NCI-H226 (cell line): ENCODE measurements around the gene CYTH1.
A peak's percentile ranks its signal among the peaks of the same experiment; 100 is the strongest.

Source experiments
- DNase-seq: peaks from one replicate; pipeline ENCODE4 v3.0.0-alpha.2; 2015

Gene CYTH1

DNA sequence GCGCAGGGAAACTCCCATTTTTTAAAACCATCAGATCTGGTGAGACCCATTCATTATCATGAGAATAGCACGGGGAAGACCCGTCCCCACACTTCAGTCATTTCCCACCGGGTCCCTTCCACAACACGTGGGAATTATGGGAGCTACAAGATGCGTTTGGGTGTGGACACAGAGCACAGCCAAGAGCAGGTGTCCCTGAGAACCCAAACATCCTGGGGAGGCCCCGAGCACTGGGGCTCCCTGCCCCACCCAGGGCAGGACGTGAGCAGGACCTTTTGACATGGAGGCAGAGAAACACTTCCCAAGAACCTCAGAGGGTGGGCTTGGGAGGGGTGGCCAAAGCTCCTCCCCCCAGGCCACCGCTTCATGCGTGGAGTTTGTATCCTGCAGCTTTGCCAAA, 115.0 kb downstream of the CYTH1 start:
- DNase-seq, result no peak

DNA sequence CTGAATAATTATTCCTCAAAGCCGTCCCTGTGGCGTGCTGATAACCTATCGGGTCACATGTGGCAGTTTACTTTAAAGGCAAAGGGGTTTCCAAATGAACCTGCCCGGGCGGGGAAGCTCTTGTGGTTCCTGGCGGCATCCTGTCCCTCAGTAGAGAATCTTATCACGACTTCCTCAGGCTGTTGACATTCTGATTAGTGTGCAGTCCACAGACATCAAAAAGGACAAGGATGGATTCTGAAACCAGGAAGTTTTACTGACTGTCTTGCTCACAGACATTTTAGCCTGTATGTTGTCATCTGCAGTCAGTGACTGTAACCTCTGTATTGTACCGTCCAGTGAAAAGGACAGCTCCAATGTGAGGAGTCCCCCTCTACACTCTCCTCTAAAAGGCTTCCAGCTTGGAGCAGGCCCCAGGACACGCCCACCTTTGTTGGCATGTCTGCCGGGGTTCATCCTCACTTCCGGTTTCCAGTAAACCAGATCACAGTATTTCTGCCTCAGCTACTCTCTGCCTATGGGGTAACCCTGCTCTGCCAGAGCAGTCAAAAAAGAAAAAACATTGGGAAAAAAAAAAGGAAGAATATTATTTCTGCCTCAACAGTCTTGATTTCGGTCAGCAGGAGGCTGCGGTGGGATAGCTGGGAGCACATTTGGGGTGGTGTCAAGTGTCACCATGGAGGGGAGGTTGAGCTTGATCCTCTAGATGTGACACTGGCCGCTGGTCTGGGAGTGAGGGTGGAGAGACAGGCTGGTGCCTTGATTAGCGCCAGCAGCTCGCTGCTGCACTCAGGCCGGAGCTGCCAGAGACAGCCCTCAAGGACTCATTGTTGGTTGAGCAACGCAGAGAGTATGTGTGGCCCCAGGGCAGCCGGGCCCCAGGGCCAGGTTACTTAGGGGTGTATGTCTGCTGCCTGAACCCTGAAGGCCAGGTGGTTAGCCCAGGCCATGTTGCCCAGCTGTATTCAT, 115.8 kb downstream of the CYTH1 start:
- no peak for DNase-seq

DNA sequence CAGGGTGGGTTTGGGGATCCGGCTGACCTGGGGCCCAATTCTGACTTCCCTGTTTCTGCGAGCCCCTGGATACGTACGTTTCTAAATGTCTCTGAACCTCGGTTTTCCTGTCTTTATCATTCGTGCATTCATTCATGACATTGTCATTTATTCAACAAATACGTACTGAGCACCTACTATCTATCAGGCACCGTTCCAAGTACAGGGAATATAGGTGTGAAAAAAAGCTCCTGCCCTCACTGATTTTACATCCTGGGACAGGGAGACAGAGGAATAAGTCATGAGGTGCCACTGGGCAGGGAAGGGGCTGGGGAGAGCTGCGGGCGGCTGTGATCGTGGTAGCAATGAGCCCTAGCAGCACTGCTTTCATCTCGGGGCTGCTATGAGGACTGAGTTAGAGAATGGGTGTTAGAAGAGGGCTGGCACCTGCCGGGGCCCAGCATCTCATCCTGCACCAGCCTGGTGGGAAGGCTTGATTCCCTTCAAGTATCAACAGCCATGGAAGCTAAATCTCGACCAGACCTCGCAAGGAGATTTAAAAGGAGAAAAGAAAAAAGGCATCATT, 116.6 kb downstream of the CYTH1 start:
- no peak for DNase-seq

DNA sequence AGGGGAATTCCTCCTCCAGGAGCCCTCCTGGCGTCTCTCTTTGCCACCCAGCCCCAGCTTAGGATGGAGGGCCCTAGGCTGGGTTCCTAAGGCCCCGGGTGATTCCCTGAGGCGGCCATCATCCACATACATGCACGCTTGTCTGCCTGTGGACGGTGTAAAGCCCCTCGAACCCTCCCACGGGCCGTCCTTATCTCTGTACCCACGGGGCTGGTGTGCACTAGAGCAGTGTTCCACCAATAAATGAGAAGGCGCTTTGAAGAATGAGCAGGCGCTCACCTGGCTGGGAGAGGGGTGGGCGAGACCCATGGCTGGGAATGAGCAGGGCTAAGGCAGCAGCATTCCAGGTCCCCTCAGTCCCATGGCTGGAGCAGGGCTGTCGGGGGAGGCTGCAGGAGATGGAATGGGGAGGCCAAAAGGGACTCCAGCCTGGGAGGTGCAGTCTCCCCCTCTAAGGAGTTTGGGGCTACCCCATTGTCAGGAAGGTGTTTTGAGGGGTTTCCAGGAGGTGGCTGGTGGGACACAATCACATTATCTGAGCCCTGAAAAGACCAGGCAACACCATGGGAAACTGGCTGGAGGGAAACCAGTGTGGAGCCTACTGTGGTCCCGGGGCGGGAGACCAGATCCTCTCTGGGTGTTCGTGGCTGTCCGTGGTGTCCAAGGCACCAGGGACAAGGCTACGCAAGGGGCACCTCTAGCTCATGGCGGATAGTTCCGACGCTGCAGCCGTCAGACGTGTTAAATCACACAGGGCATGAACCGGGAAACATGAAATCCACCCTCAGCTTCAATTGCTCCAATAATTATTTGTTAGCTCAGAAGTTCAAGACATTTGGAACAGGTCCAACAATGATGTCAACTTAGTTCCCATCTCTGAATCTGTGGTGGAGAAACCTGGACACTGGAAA, 117.3 kb downstream of the CYTH1 start:
- DNase-seq, result no peak

DNA sequence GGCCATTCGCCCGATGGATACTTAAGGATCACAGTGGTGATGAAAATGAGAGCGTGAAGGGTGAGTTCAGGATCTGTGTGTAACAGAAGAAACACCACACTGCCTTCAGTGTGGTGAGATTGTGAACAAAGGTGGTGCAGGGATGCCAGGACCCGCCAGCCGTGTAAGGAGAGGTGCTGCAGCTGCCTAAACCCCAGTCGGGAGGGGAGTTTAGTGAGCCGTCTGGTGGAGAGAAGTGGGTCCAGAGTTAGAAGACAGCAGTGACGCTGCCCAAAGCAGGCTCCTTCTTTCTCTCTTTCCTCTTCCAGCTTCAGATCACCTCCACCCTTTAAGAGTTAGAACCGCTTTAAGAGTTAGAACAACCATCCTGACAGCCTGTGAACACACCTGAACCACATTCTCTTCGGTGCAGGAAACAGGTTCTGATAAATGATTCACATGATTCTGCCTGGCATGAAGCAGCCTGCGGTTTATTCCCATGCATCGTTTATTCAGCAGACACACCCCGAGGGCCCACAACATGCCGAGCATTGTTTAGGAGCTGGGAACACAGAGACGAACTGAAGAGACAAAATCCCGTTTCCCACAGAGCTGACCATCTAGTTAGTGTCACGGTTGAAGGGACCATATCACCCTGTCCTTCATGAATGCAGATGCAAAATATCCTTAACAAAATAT, 120.8 kb downstream of the CYTH1 start:
- peak; percentile 58 for DNase-seq

DNA sequence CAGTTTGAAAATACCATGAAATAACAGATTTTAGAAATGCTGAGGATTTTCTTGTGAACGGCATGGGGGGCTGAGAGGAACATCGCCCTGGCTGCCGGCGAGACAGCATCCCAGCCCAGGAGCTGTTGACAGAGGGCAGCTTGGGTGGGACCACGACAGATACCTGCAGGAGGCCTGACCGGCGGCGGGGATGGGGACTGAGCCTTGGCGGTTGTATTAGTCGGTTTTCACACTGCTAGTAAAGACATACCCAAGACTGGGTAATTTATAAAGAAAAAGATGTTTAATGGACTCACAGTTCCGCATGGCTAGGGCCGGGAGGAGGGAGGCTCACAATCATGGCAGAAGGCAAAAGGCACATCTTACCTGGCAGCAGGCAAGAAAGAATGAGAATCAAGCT, 122.5 kb downstream of the CYTH1 start:
- no peak for DNase-seq

DNA sequence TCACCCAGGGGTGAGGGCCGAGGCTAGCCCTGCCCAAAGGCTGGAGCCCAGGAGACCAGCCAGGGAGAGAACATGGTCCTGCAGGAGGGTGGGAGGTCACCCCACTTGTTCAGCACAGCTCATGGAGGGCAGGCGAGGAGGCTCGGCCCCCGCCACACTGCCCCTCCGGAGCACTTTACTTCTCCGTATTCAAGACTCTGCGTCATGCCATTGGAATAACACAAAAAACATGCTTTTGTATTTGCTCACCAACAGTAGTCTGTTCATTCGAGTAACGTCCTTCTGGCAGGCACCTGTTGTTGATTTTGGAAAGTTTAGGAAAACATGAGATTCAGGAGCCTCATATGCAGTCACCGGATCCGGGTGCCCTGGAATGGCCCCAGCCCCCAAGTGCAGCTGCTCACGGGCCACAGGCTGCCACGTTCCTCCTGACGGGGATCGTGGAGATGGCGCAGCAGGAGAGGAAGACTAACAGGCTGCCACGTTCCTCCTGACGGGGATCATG, 123.7 kb downstream of the CYTH1 start:
- DNase-seq, result no peak

DNA sequence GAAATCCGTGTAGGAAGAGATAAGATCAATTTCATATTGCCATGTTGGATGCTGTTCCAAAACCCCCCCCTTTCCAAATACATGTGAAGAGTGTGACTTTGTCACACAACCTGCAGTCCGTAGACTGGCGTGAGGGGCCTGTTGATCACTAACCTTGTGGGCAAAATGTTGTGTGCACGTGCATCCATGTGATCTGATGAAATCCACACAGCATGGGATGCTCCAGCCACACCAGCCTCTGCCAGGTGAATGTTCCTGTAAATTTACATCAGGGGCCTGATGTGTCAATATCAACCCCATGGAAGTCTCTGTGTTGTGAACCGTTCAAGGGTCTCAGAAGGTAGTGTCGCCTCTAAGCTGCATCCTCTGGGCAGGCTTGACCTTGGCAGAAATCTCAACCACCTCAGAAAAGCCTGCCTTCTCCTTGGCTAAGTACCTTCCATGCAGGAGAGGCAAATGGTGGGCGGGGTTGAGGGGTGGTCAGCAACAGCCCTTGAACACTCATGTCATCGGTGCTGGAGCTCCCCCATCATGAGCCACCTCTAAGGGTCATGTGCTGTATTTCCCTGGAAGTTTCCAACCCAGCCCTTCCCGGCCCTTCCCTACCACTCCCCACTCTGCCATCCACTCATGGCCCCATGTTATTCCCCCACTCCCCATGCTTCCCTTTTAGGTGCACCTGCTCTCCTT, 126.7 kb downstream of the CYTH1 start:
- no peak for DNase-seq

DNA sequence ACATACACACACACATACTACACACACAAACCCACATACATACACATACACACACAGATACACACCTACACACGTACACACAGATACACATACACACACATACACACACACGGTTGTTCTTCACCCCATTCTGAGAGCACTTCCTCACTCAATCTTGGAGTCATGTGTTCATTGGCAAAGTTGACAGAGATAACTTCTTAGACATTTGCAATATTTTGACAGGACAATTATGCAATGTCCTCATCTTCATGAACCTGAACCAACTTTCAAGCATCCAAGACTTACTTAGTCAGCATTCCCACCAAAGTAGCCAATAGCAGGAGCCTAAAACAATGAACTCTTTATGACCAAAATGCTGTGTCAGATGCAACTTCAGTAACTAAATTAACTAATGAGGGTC, 127.7 kb downstream of the CYTH1 start:
- DNase-seq, result no peak

DNA sequence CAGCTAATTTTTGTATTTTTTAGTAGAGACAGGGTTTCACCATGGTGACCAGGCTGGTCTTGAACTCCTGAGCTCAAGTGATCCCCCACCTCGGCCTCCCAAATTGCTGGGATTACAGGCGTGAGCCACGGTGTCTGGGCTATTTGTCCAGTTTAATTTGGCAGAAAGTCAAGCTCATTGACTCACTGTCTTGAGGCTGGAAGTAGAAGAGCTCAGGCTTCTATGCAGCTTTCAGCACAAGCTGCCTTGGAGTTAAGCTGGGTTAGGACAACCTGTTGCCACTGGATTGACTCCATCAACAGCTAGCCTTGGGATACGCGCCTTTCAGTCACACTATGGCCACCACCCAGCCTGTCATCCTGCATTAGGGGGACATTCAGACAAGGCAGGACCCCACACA, 128.7 kb downstream of the CYTH1 start:
- peak; percentile 16 for DNase-seq

DNA sequence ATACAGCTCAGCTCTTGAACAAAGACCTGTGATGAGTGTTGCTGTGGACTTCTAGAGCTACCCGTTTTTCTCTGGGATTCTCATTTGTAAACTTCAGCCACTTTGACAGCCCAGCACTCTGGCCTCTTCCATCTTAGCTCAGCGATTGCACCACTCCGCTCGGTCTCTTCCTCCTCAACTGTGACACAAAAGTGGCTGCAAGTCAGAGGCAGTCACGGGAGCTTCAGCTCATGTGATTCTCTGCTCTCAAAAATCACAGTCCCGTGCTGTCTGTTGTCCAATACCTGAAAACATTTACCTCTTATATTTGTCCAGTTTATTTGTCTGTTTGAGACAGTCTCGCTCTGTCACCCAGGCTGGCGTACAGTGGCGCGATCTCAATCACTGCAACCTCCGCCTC, 129.2 kb downstream of the CYTH1 start:
- DNase-seq, result no peak

DNA sequence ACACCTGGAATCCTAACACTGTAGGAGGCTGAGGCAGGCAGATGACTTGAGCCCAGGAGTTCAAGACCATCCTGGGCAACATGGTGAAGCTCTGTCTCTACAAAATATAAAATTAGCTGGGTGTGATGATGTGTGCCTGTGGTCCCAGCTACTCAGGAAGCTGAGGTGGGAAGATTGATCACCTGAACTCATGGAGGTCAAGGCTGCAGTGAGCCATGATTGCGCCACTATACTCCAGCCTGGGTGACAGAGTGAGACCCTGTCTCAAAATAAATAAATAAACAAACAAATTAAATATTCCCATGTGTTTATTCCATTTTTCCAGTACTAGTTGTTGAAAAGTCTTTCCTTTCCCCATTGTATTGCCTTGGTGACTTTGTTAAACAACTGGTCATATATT, 130.0 kb downstream of the CYTH1 start:
- no peak for DNase-seq

DNA sequence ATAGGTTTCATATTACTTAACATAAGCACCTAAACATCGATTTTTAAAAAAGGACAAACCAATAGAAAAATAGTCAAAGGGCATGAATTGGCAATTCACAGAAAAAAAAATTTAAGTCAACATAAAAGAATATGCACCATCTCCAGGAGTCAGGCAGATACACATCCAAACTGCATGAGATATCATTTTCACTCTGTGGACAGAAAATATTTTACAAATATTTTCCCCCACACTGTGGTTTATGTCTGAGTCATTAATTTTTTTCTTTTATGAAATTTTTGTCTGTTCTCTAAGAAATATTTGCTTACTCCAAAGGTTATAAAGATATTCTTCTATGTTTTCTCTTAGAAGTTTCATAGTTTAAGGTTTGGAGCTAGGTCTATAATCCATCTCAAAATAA, 130.5 kb downstream of the CYTH1 start:
- DNase-seq, result peak; percentile 9

DNA sequence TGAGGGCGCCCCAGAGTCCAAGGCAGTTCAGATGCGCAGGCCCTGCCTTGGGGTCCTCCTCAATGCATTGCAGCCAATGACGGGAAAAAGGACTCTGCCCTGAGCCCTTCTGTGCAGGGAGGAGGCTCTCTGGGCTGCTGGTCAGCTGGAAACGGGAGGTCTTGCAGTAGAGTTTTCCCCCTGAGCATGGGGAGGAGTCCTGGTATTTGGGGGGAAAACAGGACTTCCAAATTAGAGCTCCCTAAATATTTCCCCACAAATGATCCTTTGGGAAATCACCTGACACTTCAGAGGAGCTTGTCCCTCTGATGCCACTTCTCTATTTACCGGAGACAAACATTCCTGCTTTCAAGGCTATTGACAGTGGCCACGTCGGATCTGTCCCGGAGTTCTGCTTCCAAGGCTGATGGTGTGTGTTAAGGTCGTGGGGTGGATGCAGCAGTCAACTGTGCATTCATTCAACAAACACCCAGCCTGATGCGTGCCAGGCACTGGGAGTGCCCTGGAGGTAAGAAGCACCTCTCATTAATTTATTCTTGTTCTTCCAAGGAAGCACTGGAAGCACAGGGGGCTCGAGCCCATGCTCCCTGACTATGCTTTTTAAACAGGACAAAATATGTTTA, 131.9 kb downstream of the CYTH1 start:
- no peak for DNase-seq

DNA sequence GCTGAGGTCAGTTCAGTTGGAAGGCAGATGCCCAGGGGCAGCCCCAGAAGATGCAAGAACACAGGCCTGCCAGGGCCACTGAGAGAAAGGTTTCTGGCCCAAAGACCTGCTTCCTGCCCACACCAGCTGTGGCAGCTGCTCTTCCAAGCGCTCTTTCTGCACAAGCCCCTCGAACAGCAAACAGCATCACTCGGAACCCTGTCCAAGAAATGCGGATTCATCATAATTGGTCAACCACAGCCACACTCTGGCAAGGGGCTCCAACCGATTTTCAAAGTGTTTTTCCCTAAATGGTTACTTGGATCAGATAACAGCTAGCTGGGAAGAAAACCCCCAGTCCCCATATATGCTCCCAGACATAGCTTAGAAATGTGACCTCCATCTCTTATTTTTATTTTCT, 133.8 kb downstream of the CYTH1 start:
- DNase-seq, result no peak

DNA sequence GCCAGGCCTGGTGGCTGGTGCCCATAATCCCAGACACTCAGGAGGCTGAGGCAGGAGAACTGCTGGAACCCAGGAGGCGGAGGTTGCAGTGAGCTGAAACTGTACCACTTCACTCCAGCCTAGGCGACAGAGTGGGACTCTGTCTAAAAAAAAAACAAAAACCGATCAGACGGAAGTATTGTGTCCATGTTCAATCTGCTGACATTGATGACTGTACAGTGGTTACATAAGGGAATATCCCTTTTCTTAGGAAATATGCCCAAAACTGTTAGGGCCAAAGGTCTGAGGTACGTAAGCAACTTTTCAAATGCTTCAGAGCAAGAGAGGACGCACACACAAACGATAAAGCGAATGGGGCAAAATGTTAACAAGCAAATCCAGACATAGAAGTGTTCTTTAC, 135.0 kb downstream of the CYTH1 start:
- DNase-seq, result no peak

DNA sequence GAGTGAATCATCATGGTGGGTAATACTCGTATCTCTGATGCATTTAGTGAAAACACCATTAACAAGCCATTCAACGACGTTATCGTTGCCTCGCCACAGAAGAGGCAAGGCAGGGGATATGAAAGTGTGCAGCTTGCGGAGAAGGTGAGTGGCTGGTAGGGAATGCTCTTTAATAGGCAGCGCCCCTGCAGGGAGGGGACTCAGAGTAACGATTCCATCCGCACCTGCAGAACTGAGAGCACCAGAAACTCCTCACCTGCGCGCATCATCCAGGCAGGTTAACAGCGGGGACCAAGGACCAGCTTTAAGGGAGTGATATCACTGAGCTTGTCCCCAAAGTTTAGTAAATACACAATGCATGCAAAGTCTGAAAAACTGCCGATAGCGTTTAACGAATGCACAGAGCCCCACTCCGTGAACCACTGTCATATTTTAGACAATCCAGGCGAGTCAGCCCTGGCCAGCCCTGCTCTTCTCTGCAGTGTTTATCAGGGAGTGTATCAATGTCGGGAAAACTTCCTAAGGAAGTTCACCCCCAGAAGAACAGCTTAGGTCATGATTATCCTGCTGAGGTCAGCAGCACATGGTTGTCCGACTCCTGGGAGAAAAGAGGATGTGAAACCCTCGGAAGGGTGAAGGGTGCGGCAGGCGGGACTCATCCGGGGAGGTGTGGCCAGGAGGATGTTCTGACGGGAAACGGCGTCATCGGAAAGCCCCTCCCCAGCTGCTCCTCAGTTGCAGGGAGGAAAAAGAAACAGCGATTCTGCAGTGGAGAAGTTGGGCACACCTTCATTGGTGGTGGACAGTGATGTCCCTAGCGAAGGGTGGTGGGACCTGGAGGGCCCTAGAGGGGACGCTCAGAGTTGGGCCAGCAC, 136.4 kb downstream of the CYTH1 start:
- DNase-seq, result peak; percentile 54

DNA sequence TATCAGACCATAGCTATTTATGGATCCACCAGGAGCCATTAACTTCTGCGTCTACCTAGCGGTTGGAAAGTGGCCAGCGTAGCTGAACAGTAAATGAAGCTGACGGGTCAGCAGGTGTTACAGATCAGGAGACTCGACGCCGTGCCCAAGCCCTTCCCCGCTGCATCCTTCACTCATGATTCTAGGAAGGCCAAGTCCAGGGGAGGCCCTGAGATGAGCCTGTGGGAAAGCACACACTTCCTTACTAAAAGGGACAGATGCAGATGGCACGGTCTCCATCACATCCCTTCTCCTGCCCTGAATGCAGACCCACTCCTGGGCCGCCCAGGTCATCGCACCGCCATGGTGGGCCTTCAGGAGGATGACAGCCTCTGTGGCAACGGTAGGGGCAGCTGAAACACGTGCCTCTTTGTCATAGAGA, 137.1 kb downstream of the CYTH1 start:
- no peak for DNase-seq

DNA sequence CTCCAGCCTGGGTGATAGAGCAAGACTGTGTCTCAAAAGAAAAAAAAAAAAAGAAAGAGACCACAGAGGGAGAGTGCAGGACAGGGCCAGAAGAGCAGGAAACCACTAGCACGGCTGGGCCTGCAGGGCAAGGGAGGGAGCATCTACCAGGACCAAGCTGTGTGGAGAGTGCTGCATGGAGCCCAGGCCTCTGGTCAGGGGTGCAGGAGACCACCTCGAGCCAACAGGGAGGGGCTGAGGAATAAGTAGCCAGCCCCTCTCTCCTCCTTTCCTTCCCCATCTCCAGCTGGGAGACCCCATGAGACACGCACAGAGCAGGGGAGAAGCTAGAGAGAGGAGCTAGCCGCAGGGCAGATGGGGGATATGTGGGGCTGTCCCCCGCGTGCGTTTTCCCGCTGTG, 137.8 kb downstream of the CYTH1 start:
- DNase-seq, result no peak

DNA sequence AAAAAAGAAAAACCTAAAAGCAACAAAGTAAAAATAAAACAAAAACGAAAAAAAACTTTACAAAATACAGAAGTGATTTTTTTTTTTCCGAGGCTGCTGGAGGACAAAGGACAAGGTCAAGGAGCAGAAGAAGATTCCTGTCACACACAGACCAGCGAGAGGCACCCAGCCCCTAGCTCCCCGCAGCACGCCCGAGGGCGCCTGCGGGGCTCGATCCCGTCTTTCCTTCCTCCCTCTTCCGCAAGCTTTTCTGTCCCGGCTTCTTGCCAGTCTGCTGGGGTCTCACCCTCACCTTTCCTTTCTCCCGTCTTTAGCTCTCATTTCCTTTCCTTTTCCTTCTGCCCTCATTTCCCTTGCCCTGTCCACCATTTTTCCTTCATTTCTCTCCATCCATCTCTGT, 138.7 kb downstream of the CYTH1 start:
- no peak for DNase-seq

DNA sequence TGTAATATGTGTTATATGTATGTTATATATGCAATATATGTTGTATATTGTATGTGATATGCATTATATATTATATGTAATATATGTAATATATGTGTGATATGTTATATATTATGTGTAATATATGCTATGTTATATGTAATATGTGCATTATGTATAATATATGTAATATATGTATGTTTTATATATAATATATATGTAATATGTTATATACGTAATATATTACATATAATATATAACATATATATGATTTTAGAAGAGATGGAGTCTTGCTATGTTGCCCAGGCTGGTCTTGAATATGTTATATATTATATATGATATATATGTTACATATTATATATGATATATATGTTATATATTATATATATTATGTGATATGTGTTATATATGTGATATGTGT, 139.4 kb downstream of the CYTH1 start:
- no peak for DNase-seq
